NCI-H2107 treated with DMSO at 0.1 percent for 48 hours (cell line): ENCODE data around the gene PDS5B.

Experiments used
- DNase-seq: peaks from one replicate; lab custom pipeline; 2025; ENCODE audit not compliant: unreplicated experiment; lab: John Stamatoyannopoulos, UW

Gene PDS5B

GRCh38 chr13:32587811-32588170 is 1.5 kb downstream of the PDS5B start:
- no peak for DNase-seq

- DNase-seq: no peak
Measured at GRCh38 chr13:32588736-32589135, 2.5 kb downstream of the PDS5B start.

- no peak for DNase-seq
Measured at GRCh38 chr13:32589471-32589870, 3.2 kb downstream of the PDS5B start.

GRCh38 chr13:32590266-32590665 is 4.0 kb downstream of the PDS5B start:
- DNase-seq: no peak

GRCh38 chr13:32592082-32592481 is 5.8 kb downstream of the PDS5B start:
- DNase-seq: no peak

- DNase-seq: no peak
Measured at GRCh38 chr13:32594157-32594738, 8.0 kb downstream of the PDS5B start.

GRCh38 chr13:32595306-32595705 is 9.1 kb downstream of the PDS5B start:
- no peak for DNase-seq

GRCh38 chr13:32600890-32601289 is 14.6 kb downstream of the PDS5B start:
- no peak for DNase-seq

GRCh38 chr13:32609428-32609827 is 23.2 kb downstream of the PDS5B start:
- DNase-seq: no peak

- DNase-seq: no peak
Measured at GRCh38 chr13:32610538-32610937, 24.3 kb downstream of the PDS5B start.

- no peak for DNase-seq
Measured at GRCh38 chr13:32610977-32611376, 24.7 kb downstream of the PDS5B start.

GRCh38 chr13:32616883-32617511 is 30.7 kb downstream of the PDS5B start:
- DNase-seq: no peak

- no peak for DNase-seq
Measured at GRCh38 chr13:32622827-32623226, 36.6 kb downstream of the PDS5B start.

- DNase-seq: no peak
Measured at GRCh38 chr13:32624441-32624840, 38.2 kb downstream of the PDS5B start.

GRCh38 chr13:32627793-32628192 is 41.5 kb downstream of the PDS5B start:
- DNase-seq: no peak

- no peak for DNase-seq
Measured at GRCh38 chr13:32629313-32629712, 43.1 kb downstream of the PDS5B start.

GRCh38 chr13:32629866-32630265 is 43.6 kb downstream of the PDS5B start:
- DNase-seq: no peak

- DNase-seq: no peak
Measured at GRCh38 chr13:32632343-32632909, 46.2 kb downstream of the PDS5B start.

- no peak for DNase-seq
Measured at GRCh38 chr13:32636711-32637110, 50.5 kb downstream of the PDS5B start.

GRCh38 chr13:32638739-32639138 is 52.5 kb downstream of the PDS5B start:
- DNase-seq: no peak

GRCh38 chr13:32639502-32640105 is 53.4 kb downstream of the PDS5B start:
- DNase-seq: peak; percentile 21

GRCh38 chr13:32642316-32642715 is 56.1 kb downstream of the PDS5B start:
- no peak for DNase-seq
